Tibial nerve (tissue), 4 donors: Measurements from ENCODE around the gene IL1RAPL2.

ENCODE experiments used
- CTCF ChIP-seq, 5 experiments: fragments of 200-600 bp in 3 of 5; fragments of 450-650 bp in 2 of 5; sonication (generic) in 3 of 5; IDR thresholded peaks; one replicate each; pipeline ENCODE4 v1.5.1; 2016 to 2019; ENCODE audit warnings: antibody characterized with exemption in 5 of 5, mild to moderate bottlenecking in 3 of 5, moderate library complexity in 2 of 5
- EP300 ChIP-seq, 2 donors: sonication (generic); formaldehyde crosslinking; IDR thresholded peaks; one replicate each; pipeline ENCODE4 v1.6.1; 2017; ENCODE audit warnings: antibody characterized with exemption in 2 of 2, mild to moderate bottlenecking in 1 of 2
- POLR2A ChIP-seq, 2 donors: fragments of 450-650 bp; IDR thresholded peaks; one replicate each; pipeline ENCODE4 v1.6.1; 2017; ENCODE audit warnings: antibody characterized with exemption in 2 of 2, mild to moderate bottlenecking in 2 of 2, moderate library complexity in 2 of 2

- TF ChIP-seq CTCF (IDR thresholded peaks at IDR 0.05) (no peak), POLR2A (IDR thresholded peaks at IDR 0.05) (no peak), EP300 (IDR thresholded peaks at IDR 0.05) (no peak)
These were observed 1044.4 kb downstream of the IL1RAPL2 start for GRCh38 chrX:105610411-105610810.
